Measurements from ENCODE around the gene CD200.

DNA sequence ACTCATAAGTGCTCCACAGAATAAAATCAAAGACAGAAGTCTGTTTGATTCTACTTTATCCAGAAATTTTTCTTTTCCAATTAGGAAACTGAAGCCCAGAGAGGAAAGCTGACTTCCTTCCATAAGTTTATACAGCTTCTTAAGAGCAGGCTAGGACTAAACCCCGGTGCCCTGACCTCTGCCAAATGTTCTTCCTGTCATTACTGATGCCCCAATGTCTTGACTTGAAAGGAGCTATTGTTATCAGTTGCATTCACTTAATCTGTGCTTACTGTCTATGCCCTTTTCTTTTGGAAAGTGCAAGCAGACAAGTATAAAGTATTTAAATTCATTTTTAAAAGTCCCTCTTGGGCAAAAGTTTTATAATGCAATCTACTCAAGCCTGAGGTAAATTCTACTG lies 18.1 kb downstream of the CD200 start:
- TF ChIP-seq, protein P1, sequence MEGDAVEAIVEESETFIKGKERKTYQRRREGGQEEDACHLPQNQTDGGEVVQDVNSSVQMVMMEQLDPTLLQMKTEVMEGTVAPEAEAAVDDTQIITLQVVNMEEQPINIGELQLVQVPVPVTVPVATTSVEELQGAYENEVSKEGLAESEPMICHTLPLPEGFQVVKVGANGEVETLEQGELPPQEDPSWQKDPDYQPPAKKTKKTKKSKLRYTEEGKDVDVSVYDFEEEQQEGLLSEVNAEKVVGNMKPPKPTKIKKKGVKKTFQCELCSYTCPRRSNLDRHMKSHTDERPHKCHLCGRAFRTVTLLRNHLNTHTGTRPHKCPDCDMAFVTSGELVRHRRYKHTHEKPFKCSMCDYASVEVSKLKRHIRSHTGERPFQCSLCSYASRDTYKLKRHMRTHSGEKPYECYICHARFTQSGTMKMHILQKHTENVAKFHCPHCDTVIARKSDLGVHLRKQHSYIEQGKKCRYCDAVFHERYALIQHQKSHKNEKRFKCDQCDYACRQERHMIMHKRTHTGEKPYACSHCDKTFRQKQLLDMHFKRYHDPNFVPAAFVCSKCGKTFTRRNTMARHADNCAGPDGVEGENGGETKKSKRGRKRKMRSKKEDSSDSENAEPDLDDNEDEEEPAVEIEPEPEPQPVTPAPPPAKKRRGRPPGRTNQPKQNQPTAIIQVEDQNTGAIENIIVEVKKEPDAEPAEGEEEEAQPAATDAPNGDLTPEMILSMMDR (IDR thresholded peaks at IDR 0.05; ENCODE audit: low read length) = no peak
- TF ChIP-seq EZH2 (optimal IDR thresholded peaks at IDR 0.05; ENCODE audit: low read depth, low read length) = no peak
